Raji (cell line): ENCODE measurements around the gene NPPA.

Experiments
- POLR2A ChIP-seq: IDR thresholded peaks from 2 replicates; pipeline ENCODE4 v1.6.1; 2011; ENCODE audit warnings: low read depth, low read length, control low read depth; ENCODE audit not compliant: insufficient read depth

NPPA gene

DNA sequence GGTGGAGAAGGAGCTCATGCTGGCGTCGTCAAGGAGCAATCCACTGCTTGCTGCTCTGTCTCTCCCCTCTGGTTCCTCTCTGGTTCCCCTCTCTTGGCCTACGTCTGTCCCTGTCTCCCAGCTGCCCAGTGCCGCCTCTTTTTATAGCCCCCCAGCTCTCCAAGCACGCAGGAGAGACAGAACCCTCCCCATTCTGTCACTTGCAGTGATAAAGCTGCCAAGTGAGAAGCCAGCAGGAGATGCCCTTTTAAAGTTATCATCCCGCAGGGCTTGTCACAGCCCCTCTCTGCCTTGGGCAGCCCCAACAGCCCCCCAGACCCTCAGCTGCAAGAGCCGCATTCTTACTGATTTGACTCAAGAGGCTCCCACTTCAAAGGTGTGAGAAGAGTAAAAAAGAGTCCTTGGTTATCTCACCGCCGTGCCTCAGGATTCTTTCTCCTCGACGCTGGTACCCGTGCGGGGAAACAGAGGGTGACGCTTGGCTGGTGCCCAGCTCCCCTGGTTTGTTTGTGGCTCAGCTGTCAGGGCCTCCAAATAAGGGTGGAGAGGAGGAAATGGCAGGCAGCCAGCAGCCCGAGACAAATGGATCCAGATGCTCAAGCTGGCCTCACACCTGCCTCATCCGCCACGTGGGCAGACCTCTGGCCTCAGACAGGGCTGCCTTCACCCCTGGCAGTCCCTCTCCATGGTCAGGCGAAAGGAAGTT lies at the start of gene NPPA:
TSS of gene NPPA (minus strand) at position 117 of the 706 bp plus-strand sequence. CDS start at position 18, 99 bp downstream.
- TF ChIP-seq POLR2A, result no peak

DNA sequence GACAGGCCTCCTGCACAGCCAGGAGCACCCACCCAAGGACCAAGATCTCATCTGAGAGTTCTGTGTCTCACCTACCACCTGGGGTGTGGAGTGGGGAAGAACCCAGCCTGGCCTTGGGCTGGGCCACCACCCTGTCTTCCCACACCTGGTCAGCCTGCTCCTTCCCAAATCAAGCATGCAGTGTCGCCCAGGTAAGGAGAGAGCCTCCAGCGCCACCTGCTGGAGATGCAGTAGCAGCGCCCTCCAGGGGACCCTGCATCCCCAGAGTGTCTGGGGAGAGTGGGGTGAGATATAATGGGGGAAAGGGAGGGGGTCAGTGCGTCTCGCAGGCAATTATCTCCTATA lies 46.3 kb upstream of the NPPA start:
- TF ChIP-seq POLR2A, result no peak

- TF ChIP-seq POLR2A, result no peak
Measured at GRCh38 chr1:11891433-11892186, 44.0 kb upstream of the NPPA start.

DNA sequence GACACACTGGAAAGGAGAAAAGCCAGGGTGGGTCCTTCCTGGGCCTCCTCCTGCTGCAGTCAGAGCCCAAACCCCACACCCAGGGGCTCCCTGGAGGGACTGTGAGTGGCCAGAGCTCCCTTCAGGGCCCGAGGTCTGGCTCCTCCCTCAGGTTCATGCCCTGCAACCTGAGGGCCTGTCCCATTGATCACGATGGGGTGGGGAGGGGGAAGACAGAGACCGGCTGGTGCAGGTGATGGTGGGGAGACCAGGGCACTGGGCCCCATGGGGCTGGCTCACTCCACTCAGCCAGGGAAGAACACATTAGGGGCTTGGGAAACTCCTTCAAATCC lies 41.3 kb upstream of the NPPA start:
- no peak for TF ChIP-seq POLR2A

DNA sequence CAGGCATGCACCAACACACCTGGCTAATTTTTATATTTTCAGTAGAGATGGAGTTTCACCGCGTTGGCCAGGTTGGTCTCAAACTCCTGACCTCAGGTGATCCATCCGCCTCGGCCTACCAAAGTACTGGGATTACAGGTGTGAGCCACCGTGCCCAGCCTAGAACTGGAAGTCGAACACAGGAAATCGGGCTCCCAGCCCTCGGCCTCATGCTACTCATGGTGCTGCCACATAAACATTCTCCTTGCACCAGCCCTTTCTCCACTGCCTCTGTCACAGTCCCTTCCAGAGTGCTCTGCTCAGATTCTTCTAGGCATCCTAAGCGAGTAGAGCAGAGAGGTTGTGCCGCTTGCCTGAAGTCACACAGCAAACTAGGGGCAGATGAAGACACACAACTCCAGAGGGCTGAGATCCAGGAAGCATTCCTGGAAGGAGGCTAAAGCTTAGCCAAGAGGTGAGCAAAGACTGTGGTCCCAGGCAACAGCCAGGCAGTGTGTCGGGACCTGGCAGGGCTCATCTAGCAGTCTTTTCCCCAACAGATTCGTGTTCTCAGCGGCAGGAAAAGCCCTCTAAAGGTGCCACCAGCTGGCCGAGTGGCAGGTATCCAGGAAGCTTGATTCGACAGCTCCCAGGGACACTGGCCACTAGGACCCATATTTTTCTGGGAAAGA lies 40.8 kb upstream of the NPPA start:
- no peak for TF ChIP-seq POLR2A

DNA sequence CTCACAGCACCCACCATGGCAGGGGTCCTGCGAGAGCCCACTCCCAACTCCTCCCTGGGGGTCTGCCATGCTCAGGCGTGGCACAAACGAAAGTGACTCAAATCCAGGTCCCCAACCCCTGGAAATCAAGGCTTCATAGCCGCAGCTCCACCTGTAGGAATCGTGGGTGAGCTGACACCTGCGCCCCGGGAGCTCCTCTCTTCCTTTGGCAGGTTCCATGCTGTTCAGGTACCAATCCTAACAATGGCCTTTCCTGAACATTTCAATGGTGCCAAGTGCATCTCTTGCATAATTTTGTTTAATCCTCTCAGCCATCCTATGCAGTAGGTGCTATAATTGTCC lies 40.1 kb upstream of the NPPA start:
- no peak for TF ChIP-seq POLR2A

DNA sequence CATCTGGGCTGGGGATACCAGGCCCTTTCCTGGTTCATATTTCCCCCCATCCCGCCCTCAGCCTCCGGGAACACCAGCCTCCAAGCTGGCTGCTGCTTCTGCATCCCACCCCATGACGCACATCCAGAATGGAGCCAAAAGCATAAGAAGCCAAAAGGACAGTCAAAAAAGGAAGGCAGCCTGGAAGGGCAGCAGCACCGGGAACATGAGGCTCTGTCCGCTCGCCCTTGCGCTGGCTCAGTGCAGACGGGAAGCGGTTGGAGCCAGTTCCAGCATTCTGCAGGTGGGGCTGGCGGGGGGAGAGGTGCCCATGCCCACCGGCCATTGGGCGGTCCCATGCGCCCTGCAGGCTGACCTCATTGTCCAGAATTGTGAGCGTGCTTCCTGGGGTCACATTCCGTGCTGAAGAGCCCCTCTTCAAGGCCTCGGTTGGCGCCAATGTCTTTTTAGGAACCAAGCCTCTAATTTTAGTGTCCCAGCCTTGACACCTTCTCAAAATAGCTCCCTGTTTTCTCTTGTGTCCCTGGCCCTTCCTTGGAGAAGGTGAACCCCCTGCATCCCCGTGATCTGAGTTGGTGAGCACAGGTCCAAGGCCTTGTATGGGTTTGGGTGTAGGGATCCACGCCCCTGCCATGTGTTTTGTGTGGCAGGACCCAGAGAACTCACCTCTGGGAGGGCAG lies 39.5 kb upstream of the NPPA start:
- TF ChIP-seq POLR2A, result no peak

GRCh38 chr1:11885916-11886315 lies 38.3 kb upstream of the NPPA start:
- no peak for TF ChIP-seq POLR2A

GRCh38 chr1:11882814-11883538 lies 35.4 kb upstream of the NPPA start:
- no peak for TF ChIP-seq POLR2A

- TF ChIP-seq POLR2A, result no peak
Measured at GRCh38 chr1:11881749-11882441, 34.3 kb upstream of the NPPA start.

DNA sequence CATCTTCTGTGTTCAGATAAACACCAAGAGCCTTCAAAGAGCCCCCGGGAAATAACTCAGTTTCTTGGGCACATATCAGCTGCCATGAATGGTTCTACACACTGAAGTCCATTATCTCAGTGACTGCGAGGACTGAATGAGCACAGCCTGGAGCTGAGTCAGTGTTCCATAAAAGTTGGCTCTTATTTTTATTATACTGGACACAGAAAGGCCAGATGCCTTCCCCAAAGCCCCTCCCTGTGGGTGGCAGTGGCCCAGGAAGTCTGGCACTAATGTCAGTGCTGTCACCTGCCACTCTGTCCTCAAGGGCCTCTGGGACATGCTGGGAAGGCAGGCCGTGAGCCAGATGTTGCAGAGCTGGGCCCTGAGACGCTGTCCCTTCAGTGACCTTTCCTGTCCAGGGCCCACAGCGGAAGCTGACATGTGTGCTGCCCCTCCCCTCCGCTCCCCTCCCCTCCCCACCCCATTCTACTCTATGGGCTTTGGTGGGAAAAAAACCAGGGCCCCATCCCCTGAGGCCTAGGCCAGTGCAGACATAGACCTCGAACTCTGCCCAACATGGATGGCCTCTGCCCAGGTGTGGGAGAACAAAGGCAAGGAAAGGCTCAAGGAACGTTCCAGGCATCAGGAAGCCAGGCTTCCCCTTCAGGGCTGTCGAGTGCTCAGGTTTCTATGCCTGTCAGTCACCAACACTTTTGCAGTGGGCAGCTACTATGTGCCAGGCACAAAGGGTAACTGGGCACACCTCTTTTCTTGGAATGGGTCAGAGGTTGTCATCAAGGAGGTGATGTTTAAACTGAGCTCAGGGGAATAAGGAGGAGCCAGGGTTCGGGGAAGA lies 33.5 kb upstream of the NPPA start:
- no peak for TF ChIP-seq POLR2A

DNA sequence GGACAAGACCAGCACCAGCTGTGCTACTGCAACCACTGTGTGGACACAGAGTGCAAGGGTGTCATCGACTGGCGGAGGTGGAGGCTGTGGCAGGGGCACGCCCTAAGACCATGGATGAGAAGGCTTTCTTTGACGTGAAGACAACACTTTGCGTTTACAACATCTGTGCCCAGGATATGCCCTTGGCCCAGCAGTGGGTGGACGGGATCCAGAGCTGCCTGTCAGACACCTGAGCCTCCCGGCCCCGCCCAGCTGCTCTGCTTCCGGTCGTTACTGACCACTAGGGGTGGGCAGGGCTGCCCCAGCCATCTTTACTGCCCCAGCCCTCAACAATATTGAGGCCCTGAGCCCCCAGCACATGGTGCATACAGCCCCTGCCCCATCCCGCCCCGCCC lies 32.6 kb upstream of the NPPA start:
- TF ChIP-seq POLR2A, result no peak

DNA sequence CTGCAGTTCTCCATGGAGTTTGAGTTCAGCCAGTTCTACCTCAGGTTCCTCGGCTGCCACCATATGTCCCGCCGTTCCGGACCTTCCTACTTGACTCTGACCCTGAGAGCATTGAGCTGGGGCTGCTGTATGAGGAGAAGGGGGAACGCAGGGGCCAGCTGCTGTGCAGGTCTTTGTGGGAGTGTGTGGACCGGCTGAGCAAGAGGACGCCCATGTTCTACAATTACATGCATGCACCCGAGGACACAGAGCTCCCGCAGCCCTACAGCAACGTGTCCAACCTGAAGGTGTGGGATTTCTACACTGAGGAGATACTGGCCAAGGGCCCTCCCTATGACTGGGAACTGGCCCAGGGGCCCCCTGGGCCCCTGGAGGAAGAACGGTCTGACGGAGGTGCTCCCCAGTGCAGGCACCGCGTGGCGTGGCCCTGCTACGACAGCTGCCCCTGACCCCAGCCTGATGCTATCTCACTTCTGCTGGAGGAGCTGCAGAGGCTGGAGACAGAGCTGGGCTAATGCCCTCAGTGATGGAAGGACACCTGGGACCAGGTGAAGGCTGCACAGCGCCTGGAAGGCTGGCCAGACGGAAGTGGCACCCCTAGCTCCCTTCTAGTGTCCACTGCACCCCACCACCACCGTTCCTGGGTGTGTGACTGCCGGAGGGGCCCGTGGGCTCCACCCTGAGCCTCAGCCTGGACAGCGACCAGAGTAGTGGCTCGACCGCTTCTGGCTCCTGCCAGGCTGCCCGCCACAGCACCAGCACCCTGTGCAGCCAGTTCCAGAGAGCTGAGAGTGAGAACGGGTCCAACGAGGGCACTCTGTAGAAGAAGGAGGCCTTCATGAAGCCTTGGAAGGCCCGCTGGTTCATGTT lies 32.0 kb upstream of the NPPA start:
- TF ChIP-seq POLR2A, result no peak
